Upper lobe of left lung (tissue), 6 donors: ENCODE results near the gene ROBO1. TPM values are rescaled to one million over a fixed set of nuclear protein-coding genes. Genes with fewer than 3 reads are reported as not detected.

Experiments used
- ATAC-seq, 2 donors: fragments of 200-7000 bp; cut with Tn5 transposase; one replicate each; pipeline ENCODE4 v1.9.1; 2022; ENCODE audit warnings: mild to moderate bottlenecking in 2 of 2, moderate library complexity in 2 of 2; ENCODE audit not compliant: low FRiP score in 2 of 2
- DNase-seq, 2 donors: peaks; one replicate each; pipeline ENCODE4 v3.0.0-alpha.2; 2019 to 2020
- H3K27ac ChIP-seq, 4 donors: fragments of 200-600 bp; sonication (generic); one replicate each; pipeline ENCODE4 v1.5.1; 2016 to 2019
- H3K27me3 ChIP-seq, 4 donors: fragments of 200-600 bp; sonication (generic); one replicate each; pipeline ENCODE4 v1.5.1; 2017 to 2019
- H3K36me3 ChIP-seq, 4 donors: fragments of 200-600 bp; sonication (generic); one replicate each; pipeline ENCODE4 v1.5.1; 2016 to 2019
- H3K4me1 ChIP-seq, 4 donors: fragments of 200-600 bp; sonication (generic); one replicate each; pipeline ENCODE4 v1.5.1; 2018 to 2019
- H3K4me3 ChIP-seq, 4 donors: fragments of 200-600 bp; sonication (generic); one replicate each; pipeline ENCODE4 v1.5.1; 2017 to 2019; ENCODE audit warnings: mild to moderate bottlenecking in 2 of 4, moderate library complexity in 1 of 4
- H3K9me3 ChIP-seq, 4 donors: fragments of 200-600 bp; sonication (generic); one replicate each; pipeline ENCODE4 v1.5.1; 2018 to 2019
- CTCF ChIP-seq, 6 experiments: fragments of 450-650 bp in 4 of 6; fragments of 200-600 bp in 2 of 6; sonication (generic) in 2 of 6; IDR thresholded peaks; one replicate each; pipeline ENCODE4 v1.5.1; 2016 to 2019; ENCODE audit warnings: antibody characterized with exemption in 6 of 6
- EP300 ChIP-seq, 4 donors: sonication (generic); formaldehyde crosslinking; IDR thresholded peaks; one replicate each; pipeline ENCODE4 v1.5.1; 2017; ENCODE audit warnings: antibody characterized with exemption in 4 of 4, control low read depth in 2 of 4
- POLR2A ChIP-seq, 4 donors: fragments of 450-650 bp; IDR thresholded peaks; one replicate each; pipeline ENCODE4 v1.5.1; 2016 to 2017; ENCODE audit warnings: antibody characterized with exemption in 4 of 4, mild to moderate bottlenecking in 2 of 4
- POLR2AphosphoS5 ChIP-seq, 2 donors: sonication (generic); formaldehyde crosslinking; IDR thresholded peaks; one replicate each; pipeline ENCODE4 v1.5.1; 2017; ENCODE audit warnings: antibody characterized with exemption in 2 of 2
- WGBS, 2 donors: methylation state at CpG; one replicate each; pipeline ENCODE4 v1.1.5; 2017 to 2018; 5-methylcytosine and 5-hydroxymethylcytosine counted together
- total RNA-seq, 6 donors: library from RNA; depleted of rRNA in 4 of 6; stranded (reverse); fragments of >200 nt in 4 of 6; gene quantifications; one replicate each; pipeline versions ENCODE4 v1.1.0 to v1.2.1, GENCODE V29; 2016 to 2021
- donor health status: DM: no; HTN: no; CAD: no; lungs with moderate emphysema.
- donor health status: DM: no; HTN: yes; CAD: no; lungs with severe emphysema.

Gene ROBO1
- total RNA-seq, 6 donors from 2014 or later, result 10.5 to 29.0 (median 18.0) TPM

GRCh38 chr3:79056498-79056897, 711.3 kb downstream of the ROBO1 start:
- no peaks in the 10 kb centered on the region for H3K36me3 ChIP-seq
- ATAC-seq, result no peak
- WGBS, 2 donors, result 93% methylated on average over 7 of the region's 7 CpGs
- DNase-seq, result no peak
- TF ChIP-seq POLR2A (IDR thresholded peaks at IDR 0.05), result no peak
- no peak for TF ChIP-seq EP300 (IDR thresholded peaks at IDR 0.05)
- no peak for TF ChIP-seq POLR2AphosphoS5 (IDR thresholded peaks at IDR 0.05)
- TF ChIP-seq CTCF (IDR thresholded peaks at IDR 0.05), result no peak
- H3K4me3 ChIP-seq, result no peak overlapping the region
- no peaks in the 10 kb centered on the region for H3K27me3 ChIP-seq
- H3K27ac ChIP-seq, result no peak overlapping the region
- H3K4me1 ChIP-seq, result no peaks in the 10 kb centered on the region
- peaks cover 0 to 20% (median 7%) of the 10 kb centered on the region in 4 donors for H3K9me3 ChIP-seq

GRCh38 chr3:79052054-79052681, 715.6 kb downstream of the ROBO1 start:
- ATAC-seq, result no peak
- H3K4me3 ChIP-seq, result no peak overlapping the region
- TF ChIP-seq EP300 (IDR thresholded peaks at IDR 0.05) (no peak), CTCF (IDR thresholded peaks at IDR 0.05) (no peak), POLR2A (IDR thresholded peaks at IDR 0.05) (no peak), POLR2AphosphoS5 (IDR thresholded peaks at IDR 0.05) (no peak)
- H3K36me3 ChIP-seq, result no peaks in the 10 kb centered on the region
- no peaks in the 10 kb centered on the region for H3K27me3 ChIP-seq
- H3K9me3 ChIP-seq, result peaks cover 0 to 23% (median 7%) of the 10 kb centered on the region in 4 donors
- no peaks in the 10 kb centered on the region for H3K4me1 ChIP-seq
- H3K27ac ChIP-seq, result no peak overlapping the region
- WGBS, 2 donors, result 89 to 92% methylated on average over 9 of the region's 9 CpGs
- DNase-seq, result no peak

- no peak for DNase-seq
- H3K27ac ChIP-seq, result no peak overlapping the region
- H3K9me3 ChIP-seq, result peaks cover 0 to 13% (median 5%) of the 10 kb centered on the region in 4 donors
- no peaks in the 10 kb centered on the region for H3K36me3 ChIP-seq
- H3K4me3 ChIP-seq, result no peak overlapping the region
- no peaks in the 10 kb centered on the region for H3K4me1 ChIP-seq
- no peaks in the 10 kb centered on the region for H3K27me3 ChIP-seq
- no peak for ATAC-seq
- TF ChIP-seq POLR2A (IDR thresholded peaks at IDR 0.05) (no peak), CTCF (IDR thresholded peaks at IDR 0.05) (no peak), EP300 (IDR thresholded peaks at IDR 0.05) (no peak), POLR2AphosphoS5 (IDR thresholded peaks at IDR 0.05) (no peak)
- 78 to 79% methylated on average over 4 of the region's 4 CpGs for WGBS, 2 donors
Observed at GRCh38 chr3:79047581-79047980, 720.2 kb downstream of the ROBO1 start.

DNA sequence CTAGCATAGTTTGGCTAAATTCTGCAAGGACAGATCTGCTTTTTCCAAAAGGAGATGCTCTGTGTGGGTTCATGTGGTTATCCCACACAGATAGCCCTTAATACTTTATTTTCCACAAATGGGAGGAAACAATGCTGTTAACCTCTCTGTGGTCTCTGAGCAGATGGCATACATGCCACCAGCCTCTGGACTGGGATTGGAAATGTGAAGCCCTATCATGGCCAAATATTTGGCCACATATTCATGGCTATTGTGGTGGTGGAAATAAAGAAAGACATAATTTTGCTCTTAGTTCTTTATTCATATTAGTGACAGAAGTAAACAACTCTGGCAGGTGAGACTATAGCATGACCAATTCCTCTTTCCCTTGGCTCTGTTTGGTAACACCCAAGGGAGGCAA, 726.2 kb downstream of the ROBO1 start:
- Histone ChIP-seq H3K36me3 (no peaks in the 10 kb centered on the region), H3K4me1 (no peaks in the 10 kb centered on the region), H3K4me3 (no peak overlapping the region), H3K9me3 (no peaks in the 10 kb centered on the region), H3K27me3 (no peaks in the 10 kb centered on the region), H3K27ac (no peak overlapping the region)
- ATAC-seq (no peak), DNase-seq (no peak)
- TF ChIP-seq POLR2AphosphoS5 (IDR thresholded peaks at IDR 0.05) (no peak), CTCF (IDR thresholded peaks at IDR 0.05) (no peak), EP300 (IDR thresholded peaks at IDR 0.05) (no peak), POLR2A (IDR thresholded peaks at IDR 0.05) (no peak)

- Histone ChIP-seq H3K36me3 (no peaks in the 10 kb centered on the region), H3K27me3 (no peaks in the 10 kb centered on the region), H3K9me3 (no peaks in the 10 kb centered on the region), H3K27ac (no peak overlapping the region), H3K4me1 (no peaks in the 10 kb centered on the region), H3K4me3 (no peak overlapping the region)
- DNase-seq, result no peak
- WGBS, 2 donors, result 84 to 86% methylated on average over 3 of the region's 3 CpGs
- peak in 1 of 2 donors; percentile 89 for ATAC-seq
- TF ChIP-seq POLR2AphosphoS5 (IDR thresholded peaks at IDR 0.05) (no peak), EP300 (IDR thresholded peaks at IDR 0.05) (no peak), POLR2A (IDR thresholded peaks at IDR 0.05) (no peak), CTCF (IDR thresholded peaks at IDR 0.05) (no peak)
Observed at GRCh38 chr3:79040701-79041100, 727.1 kb downstream of the ROBO1 start.
